HEK293 (cell line): ENCODE data around the gene RNF227.

ENCODE experiments used
- BCL11B ChIP-seq: fragments of 450-650 bp; formaldehyde crosslinking; IDR thresholded peaks from 2 replicates; pipeline ENCODE4 v1.5.1; 2016; ENCODE audit warnings: low read depth, missing biosample characterization, missing genetic modification characterization
- KLF9 ChIP-seq: fragments of 450-650 bp; formaldehyde crosslinking; IDR thresholded peaks from 2 replicates; pipeline ENCODE4 v1.5.1; 2016; ENCODE audit warnings: missing biosample characterization, missing genetic modification characterization, low read depth
- REPIN1 ChIP-seq: fragments of 450-650 bp; formaldehyde crosslinking; IDR thresholded peaks from 2 replicates; pipeline ENCODE4 v1.5.1; 2017; ENCODE audit warnings: missing biosample characterization, missing genetic modification characterization, low read depth
- SP7 ChIP-seq: fragments of 450-650 bp; formaldehyde crosslinking; IDR thresholded peaks from 2 replicates; pipeline ENCODE4 v1.5.1; 2016; ENCODE audit warnings: missing biosample characterization, missing genetic modification characterization
- ZEB2 ChIP-seq: fragments of 450-650 bp; formaldehyde crosslinking; IDR thresholded peaks from 2 replicates; pipeline ENCODE4 v1.5.1; 2016; ENCODE audit warnings: missing biosample characterization, missing genetic modification characterization
- ZFP41 ChIP-seq: fragments of 450-650 bp; formaldehyde crosslinking; IDR thresholded peaks from 2 replicates; pipeline ENCODE4 v1.5.1; 2016; ENCODE audit warnings: missing biosample characterization, missing genetic modification characterization, borderline replicate concordance
- ZNF292 ChIP-seq: fragments of 450-650 bp; formaldehyde crosslinking; IDR thresholded peaks from 2 replicates; pipeline ENCODE4 v1.5.1; 2016; ENCODE audit warnings: low read depth, missing biosample characterization, missing genetic modification characterization, borderline replicate concordance
- ZNF354C ChIP-seq: fragments of 450-650 bp; formaldehyde crosslinking; IDR thresholded peaks from 2 replicates; pipeline ENCODE4 v1.5.1; 2016; ENCODE audit warnings: missing biosample characterization, missing genetic modification characterization, low read depth, borderline replicate concordance
- ZNF366 ChIP-seq: fragments of 450-650 bp; formaldehyde crosslinking; conservative IDR thresholded peaks from 2 replicates; pipeline ENCODE4 v1.5.1; 2016; ENCODE audit warnings: missing biosample characterization, missing genetic modification characterization
- ZNF391 ChIP-seq: fragments of 450-650 bp; formaldehyde crosslinking; IDR thresholded peaks from 2 replicates; pipeline ENCODE4 v1.5.1; 2016; ENCODE audit warnings: low read depth, missing biosample characterization, missing genetic modification characterization, borderline replicate concordance
- ZNF596 ChIP-seq: fragments of 450-650 bp; IDR thresholded peaks from 2 replicates; pipeline ENCODE4 v1.5.0; 2018; ENCODE audit warnings: missing biosample characterization, mild to moderate bottlenecking, missing genetic modification characterization, moderate library complexity
- ZNF747 ChIP-seq: fragments of 450-650 bp; formaldehyde crosslinking; IDR thresholded peaks from 2 replicates; pipeline ENCODE4 v1.5.1; 2016; ENCODE audit warnings: missing biosample characterization, missing genetic modification characterization
- ZNF837 ChIP-seq: fragments of 450-650 bp; formaldehyde crosslinking; IDR thresholded peaks from 2 replicates; pipeline ENCODE4 v1.5.1; 2016; ENCODE audit warnings: missing biosample characterization, missing genetic modification characterization
- TF ChIP-seq, protein P1 (sequence below): fragments of 450-650 bp; formaldehyde crosslinking; IDR thresholded peaks from 2 replicates; pipeline ENCODE4 v1.5.1; 2016; ENCODE audit warnings: missing biosample characterization, missing genetic modification characterization
- TF ChIP-seq, protein P2 (sequence below): fragments of 450-650 bp; formaldehyde crosslinking; IDR thresholded peaks from 2 replicates; pipeline ENCODE4 v1.5.1; 2016; ENCODE audit warnings: missing biosample characterization, missing genetic modification characterization
- TF ChIP-seq, protein P3 (sequence below): fragments of 450-650 bp; formaldehyde crosslinking; IDR thresholded peaks from 2 replicates; pipeline ENCODE4 v1.5.1; 2016; ENCODE audit warnings: missing biosample characterization, missing genetic modification characterization
- TF ChIP-seq, protein P4 (sequence below): fragments of 450-650 bp; formaldehyde crosslinking; IDR thresholded peaks from 2 replicates; pipeline ENCODE4 v1.5.1; 2017; ENCODE audit warnings: missing biosample characterization, missing genetic modification characterization
- TF ChIP-seq, protein P5 (sequence below): fragments of 450-650 bp; formaldehyde crosslinking; IDR thresholded peaks from 2 replicates; pipeline ENCODE4 v1.5.1; 2016; ENCODE audit warnings: missing biosample characterization, missing genetic modification characterization
- TF ChIP-seq, protein P6 (sequence below): fragments of 450-650 bp; formaldehyde crosslinking; IDR thresholded peaks from 2 replicates; pipeline ENCODE4 v1.5.1; 2016; ENCODE audit warnings: missing biosample characterization, missing genetic modification characterization
- TF ChIP-seq, protein P7 (sequence below): fragments of 450-650 bp; formaldehyde crosslinking; IDR thresholded peaks from 2 replicates; pipeline ENCODE4 v1.5.1; 2016; ENCODE audit warnings: missing biosample characterization, missing genetic modification characterization

The RNF227 gene

DNA sequence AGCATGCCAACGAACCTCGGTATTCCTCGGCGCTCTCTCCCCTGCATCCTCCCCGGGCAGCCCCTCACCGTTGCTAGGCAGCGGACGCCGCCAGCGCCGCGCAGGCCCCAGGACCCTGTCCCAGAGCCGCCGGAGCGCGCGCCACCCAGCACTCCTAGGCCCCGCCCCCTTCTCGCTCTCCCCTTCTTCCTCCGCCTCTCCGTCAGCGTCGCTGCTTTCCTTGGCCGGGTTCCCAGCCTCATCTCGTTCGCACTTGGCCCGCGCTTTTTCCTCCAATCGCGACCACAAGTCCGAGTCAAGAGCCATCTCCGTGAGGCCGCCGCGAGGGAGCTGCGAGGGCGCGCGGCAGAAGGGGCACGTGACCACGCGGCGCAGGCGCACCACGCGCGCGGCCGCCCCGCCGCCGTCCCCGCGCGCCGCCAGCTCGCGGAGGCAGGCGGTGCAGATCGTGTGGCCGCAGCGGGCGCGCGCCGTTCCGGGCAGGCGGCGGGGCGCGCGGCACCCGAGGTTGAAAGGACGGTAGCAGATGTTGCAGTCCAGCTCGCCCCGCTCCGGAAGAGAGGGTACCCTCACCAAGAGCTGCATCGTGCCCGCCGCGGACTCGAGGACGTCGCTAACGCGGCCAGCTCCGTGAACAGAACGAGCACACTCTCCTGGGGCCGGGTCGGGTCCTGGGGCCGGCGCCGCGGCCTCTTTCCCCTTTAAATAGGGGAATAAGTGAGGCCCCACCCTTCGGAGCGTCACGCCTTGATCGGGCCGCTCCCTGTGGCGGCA, at the start of gene RNF227 (continued):
- TF ChIP-seq, protein P1, sequence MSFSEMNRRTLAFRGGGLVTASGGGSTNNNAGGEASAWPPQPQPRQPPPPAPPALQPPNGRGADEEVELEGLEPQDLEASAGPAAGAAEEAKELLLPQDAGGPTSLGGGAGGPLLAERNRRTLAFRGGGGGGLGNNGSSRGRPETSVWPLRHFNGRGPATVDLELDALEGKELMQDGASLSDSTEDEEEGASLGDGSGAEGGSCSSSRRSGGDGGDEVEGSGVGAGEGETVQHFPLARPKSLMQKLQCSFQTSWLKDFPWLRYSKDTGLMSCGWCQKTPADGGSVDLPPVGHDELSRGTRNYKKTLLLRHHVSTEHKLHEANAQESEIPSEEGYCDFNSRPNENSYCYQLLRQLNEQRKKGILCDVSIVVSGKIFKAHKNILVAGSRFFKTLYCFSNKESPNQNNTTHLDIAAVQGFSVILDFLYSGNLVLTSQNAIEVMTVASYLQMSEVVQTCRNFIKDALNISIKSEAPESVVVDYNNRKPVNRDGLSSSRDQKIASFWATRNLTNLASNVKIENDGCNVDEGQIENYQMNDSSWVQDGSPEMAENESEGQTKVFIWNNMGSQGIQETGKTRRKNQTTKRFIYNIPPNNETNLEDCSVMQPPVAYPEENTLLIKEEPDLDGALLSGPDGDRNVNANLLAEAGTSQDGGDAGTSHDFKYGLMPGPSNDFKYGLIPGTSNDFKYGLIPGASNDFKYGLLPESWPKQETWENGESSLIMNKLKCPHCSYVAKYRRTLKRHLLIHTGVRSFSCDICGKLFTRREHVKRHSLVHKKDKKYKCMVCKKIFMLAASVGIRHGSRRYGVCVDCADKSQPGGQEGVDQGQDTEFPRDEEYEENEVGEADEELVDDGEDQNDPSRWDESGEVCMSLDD (tag by site-specific recombination), result peak; percentile 1; the same call in 1 of the 2 replicates
- peak; percentile 87 for TF ChIP-seq KLF9
- no peak for TF ChIP-seq REPIN1 (tag by site-specific recombination)
- TF ChIP-seq, protein P2, sequence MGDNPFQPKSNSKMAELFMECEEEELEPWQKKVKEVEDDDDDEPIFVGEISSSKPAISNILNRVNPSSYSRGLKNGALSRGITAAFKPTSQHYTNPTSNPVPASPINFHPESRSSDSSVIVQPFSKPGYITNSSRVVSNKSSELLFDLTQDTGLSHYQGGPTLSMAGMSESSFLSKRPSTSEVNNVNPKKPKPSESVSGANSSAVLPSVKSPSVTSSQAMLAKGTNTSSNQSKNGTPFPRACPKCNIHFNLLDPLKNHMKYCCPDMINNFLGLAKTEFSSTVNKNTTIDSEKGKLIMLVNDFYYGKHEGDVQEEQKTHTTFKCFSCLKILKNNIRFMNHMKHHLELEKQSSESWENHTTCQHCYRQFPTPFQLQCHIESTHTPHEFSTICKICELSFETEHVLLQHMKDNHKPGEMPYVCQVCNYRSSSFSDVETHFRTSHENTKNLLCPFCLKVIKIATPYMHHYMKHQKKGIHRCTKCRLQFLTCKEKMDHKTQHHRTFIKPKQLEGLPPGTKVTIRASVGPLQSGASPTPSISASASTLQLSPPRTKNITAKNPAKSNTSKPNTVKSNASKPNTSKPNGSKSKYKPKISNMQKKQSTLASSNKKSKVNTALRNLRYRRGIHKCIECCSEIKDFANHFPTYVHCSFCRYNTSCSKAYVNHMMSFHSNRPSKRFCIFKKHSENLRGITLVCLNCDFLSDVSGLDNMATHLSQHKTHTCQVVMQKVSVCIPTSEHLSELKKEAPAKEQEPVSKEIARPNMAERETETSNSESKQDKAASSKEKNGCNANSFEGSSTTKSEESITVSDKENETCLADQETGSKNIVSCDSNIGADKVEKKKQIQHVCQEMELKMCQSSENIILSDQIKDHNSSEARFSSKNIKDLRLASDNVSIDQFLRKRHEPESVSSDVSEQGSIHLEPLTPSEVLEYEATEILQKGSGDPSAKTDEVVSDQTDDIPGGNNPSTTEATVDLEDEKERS (tag by site-specific recombination), result no peak
- peak; percentile 90 for TF ChIP-seq ZNF366 (tag by site-specific recombination)
- no peak for TF ChIP-seq ZNF747
- TF ChIP-seq, protein P3, sequence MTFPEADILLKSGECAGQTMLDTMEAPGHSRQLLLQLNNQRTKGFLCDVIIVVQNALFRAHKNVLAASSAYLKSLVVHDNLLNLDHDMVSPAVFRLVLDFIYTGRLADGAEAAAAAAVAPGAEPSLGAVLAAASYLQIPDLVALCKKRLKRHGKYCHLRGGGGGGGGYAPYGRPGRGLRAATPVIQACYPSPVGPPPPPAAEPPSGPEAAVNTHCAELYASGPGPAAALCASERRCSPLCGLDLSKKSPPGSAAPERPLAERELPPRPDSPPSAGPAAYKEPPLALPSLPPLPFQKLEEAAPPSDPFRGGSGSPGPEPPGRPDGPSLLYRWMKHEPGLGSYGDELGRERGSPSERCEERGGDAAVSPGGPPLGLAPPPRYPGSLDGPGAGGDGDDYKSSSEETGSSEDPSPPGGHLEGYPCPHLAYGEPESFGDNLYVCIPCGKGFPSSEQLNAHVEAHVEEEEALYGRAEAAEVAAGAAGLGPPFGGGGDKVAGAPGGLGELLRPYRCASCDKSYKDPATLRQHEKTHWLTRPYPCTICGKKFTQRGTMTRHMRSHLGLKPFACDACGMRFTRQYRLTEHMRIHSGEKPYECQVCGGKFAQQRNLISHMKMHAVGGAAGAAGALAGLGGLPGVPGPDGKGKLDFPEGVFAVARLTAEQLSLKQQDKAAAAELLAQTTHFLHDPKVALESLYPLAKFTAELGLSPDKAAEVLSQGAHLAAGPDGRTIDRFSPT (tag by site-specific recombination), result no peak; the same call in none of the 2 replicates
- TF ChIP-seq, protein P4, sequence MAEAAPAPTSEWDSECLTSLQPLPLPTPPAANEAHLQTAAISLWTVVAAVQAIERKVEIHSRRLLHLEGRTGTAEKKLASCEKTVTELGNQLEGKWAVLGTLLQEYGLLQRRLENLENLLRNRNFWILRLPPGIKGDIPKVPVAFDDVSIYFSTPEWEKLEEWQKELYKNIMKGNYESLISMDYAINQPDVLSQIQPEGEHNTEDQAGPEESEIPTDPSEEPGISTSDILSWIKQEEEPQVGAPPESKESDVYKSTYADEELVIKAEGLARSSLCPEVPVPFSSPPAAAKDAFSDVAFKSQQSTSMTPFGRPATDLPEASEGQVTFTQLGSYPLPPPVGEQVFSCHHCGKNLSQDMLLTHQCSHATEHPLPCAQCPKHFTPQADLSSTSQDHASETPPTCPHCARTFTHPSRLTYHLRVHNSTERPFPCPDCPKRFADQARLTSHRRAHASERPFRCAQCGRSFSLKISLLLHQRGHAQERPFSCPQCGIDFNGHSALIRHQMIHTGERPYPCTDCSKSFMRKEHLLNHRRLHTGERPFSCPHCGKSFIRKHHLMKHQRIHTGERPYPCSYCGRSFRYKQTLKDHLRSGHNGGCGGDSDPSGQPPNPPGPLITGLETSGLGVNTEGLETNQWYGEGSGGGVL (tag by site-specific recombination), result peak; percentile 87
- TF ChIP-seq ZFP41 (tag by site-specific recombination), result no peak
- TF ChIP-seq ZNF391 (tag by site-specific recombination), result no peak; the same call in 1 of the 2 replicates
- no peak for TF ChIP-seq ZNF292
- TF ChIP-seq ZNF837 (tag by site-specific recombination), result no peak
- TF ChIP-seq ZNF596, result 0 out of 2 replicates have a peak, but pooled peaks have one; percentile 14
- TF ChIP-seq BCL11B (tag by site-specific recombination), result no peak
- TF ChIP-seq ZEB2 (tag by site-specific recombination), result peak; percentile 87
- peak; percentile 52 for TF ChIP-seq SP7 (tag by site-specific recombination)
- TF ChIP-seq, protein P5, sequence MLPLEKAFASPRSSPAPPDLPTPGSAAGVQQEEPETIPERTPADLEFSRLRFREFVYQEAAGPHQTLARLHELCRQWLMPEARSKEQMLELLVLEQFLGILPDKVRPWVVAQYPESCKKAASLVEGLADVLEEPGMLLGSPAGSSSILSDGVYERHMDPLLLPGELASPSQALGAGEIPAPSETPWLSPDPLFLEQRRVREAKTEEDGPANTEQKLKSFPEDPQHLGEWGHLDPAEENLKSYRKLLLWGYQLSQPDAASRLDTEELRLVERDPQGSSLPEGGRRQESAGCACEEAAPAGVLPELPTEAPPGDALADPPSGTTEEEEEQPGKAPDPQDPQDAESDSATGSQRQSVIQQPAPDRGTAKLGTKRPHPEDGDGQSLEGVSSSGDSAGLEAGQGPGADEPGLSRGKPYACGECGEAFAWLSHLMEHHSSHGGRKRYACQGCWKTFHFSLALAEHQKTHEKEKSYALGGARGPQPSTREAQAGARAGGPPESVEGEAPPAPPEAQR, result no peak
- no peak for TF ChIP-seq ZNF354C (tag by site-specific recombination)
- TF ChIP-seq, protein P6, sequence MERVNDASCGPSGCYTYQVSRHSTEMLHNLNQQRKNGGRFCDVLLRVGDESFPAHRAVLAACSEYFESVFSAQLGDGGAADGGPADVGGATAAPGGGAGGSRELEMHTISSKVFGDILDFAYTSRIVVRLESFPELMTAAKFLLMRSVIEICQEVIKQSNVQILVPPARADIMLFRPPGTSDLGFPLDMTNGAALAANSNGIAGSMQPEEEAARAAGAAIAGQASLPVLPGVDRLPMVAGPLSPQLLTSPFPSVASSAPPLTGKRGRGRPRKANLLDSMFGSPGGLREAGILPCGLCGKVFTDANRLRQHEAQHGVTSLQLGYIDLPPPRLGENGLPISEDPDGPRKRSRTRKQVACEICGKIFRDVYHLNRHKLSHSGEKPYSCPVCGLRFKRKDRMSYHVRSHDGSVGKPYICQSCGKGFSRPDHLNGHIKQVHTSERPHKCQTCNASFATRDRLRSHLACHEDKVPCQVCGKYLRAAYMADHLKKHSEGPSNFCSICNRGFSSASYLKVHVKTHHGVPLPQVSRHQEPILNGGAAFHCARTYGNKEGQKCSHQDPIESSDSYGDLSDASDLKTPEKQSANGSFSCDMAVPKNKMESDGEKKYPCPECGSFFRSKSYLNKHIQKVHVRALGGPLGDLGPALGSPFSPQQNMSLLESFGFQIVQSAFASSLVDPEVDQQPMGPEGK (tag by site-specific recombination), result peak; percentile 83
- TF ChIP-seq, protein P7, sequence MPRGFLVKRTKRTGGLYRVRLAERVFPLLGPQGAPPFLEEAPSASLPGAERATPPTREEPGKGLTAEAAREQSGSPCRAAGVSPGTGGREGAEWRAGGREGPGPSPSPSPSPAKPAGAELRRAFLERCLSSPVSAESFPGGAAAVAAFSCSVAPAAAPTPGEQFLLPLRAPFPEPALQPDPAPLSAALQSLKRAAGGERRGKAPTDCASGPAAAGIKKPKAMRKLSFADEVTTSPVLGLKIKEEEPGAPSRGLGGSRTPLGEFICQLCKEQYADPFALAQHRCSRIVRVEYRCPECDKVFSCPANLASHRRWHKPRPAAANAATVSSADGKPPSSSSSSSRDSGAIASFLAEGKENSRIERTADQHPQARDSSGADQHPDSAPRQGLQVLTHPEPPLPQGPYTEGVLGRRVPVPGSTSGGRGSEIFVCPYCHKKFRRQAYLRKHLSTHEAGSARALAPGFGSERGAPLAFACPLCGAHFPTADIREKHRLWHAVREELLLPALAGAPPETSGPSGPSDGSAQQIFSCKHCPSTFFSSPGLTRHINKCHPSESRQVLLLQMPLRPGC (tag by site-specific recombination), result peak; percentile 60; the same call in 1 of the 2 replicates
